Measurements from ENCODE around the gene TRAF3.

TRAF3 gene

DNA sequence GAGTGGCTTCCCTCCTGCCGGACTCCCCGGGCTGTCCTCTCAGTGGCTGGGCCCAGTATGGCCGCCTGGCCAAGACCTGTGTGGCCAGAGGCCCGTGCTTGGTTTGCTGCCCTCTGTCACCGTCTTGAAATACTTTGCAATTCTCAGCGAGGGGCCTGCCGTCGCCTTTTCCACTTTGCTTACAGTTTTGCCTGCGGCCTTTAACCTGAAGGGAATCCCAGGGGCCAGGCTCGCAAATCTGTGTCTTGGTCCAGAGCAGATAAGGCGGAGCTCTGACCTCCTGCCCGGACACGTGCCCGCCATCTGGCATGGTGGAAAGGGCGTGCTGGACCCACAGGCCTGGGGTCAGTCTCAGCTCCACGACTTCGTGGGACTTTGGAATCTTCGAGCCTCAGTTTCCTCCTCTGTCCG lies 134.3 kb downstream of the TRAF3 start:
- H3K4me3 ChIP-seq (ENCODE audit: low read depth, low read length): no peak overlapping the region
- TF ChIP-seq, protein P1, sequence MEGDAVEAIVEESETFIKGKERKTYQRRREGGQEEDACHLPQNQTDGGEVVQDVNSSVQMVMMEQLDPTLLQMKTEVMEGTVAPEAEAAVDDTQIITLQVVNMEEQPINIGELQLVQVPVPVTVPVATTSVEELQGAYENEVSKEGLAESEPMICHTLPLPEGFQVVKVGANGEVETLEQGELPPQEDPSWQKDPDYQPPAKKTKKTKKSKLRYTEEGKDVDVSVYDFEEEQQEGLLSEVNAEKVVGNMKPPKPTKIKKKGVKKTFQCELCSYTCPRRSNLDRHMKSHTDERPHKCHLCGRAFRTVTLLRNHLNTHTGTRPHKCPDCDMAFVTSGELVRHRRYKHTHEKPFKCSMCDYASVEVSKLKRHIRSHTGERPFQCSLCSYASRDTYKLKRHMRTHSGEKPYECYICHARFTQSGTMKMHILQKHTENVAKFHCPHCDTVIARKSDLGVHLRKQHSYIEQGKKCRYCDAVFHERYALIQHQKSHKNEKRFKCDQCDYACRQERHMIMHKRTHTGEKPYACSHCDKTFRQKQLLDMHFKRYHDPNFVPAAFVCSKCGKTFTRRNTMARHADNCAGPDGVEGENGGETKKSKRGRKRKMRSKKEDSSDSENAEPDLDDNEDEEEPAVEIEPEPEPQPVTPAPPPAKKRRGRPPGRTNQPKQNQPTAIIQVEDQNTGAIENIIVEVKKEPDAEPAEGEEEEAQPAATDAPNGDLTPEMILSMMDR (conservative IDR thresholded peaks at IDR 0.05; ENCODE audit: low read depth, low read length): no peak
- no peak for DNase-seq (ENCODE audit: low read depth)

- no peak for DNase-seq (ENCODE audit: low read depth)
- H3K4me3 ChIP-seq (ENCODE audit: low read depth, low read length): no peak overlapping the region
- TF ChIP-seq, protein P1 (conservative IDR thresholded peaks at IDR 0.05; ENCODE audit: low read depth, low read length): no peak
These were observed 134.9 kb downstream of the TRAF3 start for GRCh38 chr14:102911991-102912761.

DNA sequence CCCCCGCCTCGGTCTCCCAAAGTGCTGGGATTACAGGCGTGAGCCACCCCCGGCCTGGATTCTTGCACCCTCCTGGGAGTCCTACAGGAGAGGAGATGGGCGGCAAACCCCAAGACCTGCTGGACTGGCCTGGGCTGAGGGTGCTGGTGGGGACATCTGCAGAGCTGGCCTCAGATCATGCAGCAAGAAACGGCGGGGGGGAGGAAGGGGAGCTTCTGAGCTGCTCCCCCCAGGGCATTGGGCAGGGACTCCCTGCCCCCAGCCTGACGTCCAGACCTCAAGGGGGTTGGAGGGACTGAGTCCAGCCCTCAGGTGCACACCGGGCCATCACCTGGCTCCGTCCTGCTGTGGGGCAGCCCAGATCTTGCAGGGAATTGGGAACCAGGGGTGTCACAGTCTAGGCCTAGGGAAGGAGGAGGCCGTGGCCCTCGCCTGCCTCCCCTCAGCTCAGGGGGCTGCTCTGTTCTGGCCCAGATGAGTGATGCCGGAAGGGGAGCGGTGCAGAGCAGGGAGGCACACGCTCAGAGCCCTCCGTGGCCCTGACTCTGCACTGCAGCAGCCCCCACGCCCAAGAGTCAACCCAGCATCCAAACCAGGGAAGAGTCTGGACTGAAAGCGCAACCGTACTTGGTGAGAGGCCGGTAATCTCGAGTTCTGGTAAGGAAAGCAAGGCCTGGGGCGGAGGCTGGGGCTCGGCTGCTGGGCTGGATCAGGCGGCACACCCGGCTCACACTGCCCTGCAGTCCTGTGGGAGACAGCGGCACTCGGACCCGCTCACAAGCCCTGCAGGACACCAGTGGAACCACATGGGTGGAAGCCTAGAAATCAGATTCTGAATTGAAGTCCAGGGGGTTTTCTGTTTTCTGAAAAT lies 136.3 kb downstream of the TRAF3 start:
- no peak overlapping the region for H3K4me3 ChIP-seq (ENCODE audit: low read depth, low read length)
- TF ChIP-seq, protein P1 (conservative IDR thresholded peaks at IDR 0.05; ENCODE audit: low read depth, low read length): peak; percentile 22
- no peak for DNase-seq (ENCODE audit: low read depth)

GRCh38 chr14:102914474-102915291 lies 137.4 kb downstream of the TRAF3 start:
- H3K4me3 ChIP-seq (ENCODE audit: low read depth, low read length): no peak overlapping the region
- DNase-seq (ENCODE audit: low read depth): no peak
- TF ChIP-seq, protein P1 (conservative IDR thresholded peaks at IDR 0.05; ENCODE audit: low read depth, low read length): no peak

- TF ChIP-seq, protein P1 (conservative IDR thresholded peaks at IDR 0.05; ENCODE audit: low read depth, low read length): no peak
- DNase-seq (ENCODE audit: low read depth): no peak
- H3K4me3 ChIP-seq (ENCODE audit: low read depth, low read length): no peak overlapping the region
These were observed 138.3 kb downstream of the TRAF3 start for GRCh38 chr14:102915292-102916110.
